Measurements from ENCODE around the gene AKR1E2. TPM values are rescaled to one million over a fixed set of nuclear protein-coding genes. Genes with fewer than 3 reads are reported as not detected.
A peak's percentile ranks its signal among the peaks of the same experiment; 100 is the strongest.

AKR1E2 gene
- total and polyA plus RNA-seq, 9 of the 15 experiments (the other 6 are each of a cell fraction or from before 2014, with no cell fraction given): 4.2 to 16.6 (median 9.8) TPM

GRCh38 chr10:4819067-4819466, 6.9 kb upstream of the AKR1E2 start:
- POLR2A ChIA-PET: no interaction called here
- CTCF ChIA-PET (ENCODE audit: low intra/inter-chr PET ratio): interaction anchor here (0.6 to 1.3 kb wide), 3 partner anchors 524 to 565 kb away, joined by 3 to 4 read pairs (median 4); no protein-coding TSS in a partner anchor
- in situ Hi-C loops (cut with MboI) (no loop called here), intact Hi-C loops (cut with micrococcal nuclease) (loop anchor here (5.0 to 10.0 kb wide), 3 partner anchors 276 to 803 kb away; partner anchors contain the start of gene AKR1C3)
- Histone ChIP-seq H3K36me3 (ENCODE audit: control insufficient read depth, insufficient read depth, low read length) (no peaks in the 10 kb centered on the region), H3K79me2 (ENCODE audit: control insufficient read depth, insufficient read depth, low read length) (no peaks in the 10 kb centered on the region), H3K4me1 (replicated peaks in 1 of 2; ENCODE audit: control insufficient read depth in 2 of 2, insufficient read depth in 2 of 2, low read length in 2 of 2) (peaks cover 0 to 32% of the 10 kb centered on the region in 2 experiments; a peak in 2 of 5 replicates), H3K27ac (ENCODE audit: extremely low read depth, low read depth, low read length) (no peak overlapping the region), H3K9me1 (ENCODE audit: control insufficient read depth, insufficient read depth, low read length) (no peaks in the 10 kb centered on the region), H3K9ac (ENCODE audit: insufficient read depth in 1 of 2, low read depth in 2 of 2, low read length in 2 of 2) (no peak overlapping the region), H2AFZ (ENCODE audit: low read depth, low read length) (peak overlapping the region; percentile 61; the same call in 1 of the 2 replicates), H4K20me1 (replicated peaks; ENCODE audit: control insufficient read depth, insufficient read depth, low read length) (no peaks in the 10 kb centered on the region), H3K4me3 (no peak overlapping the region), H3K9me3 (replicated peaks; ENCODE audit: control insufficient read depth, insufficient read depth, low read depth, low read length) (peaks cover 16% of the 10 kb centered on the region), H3K27me3 (ENCODE audit: control insufficient read depth in 2 of 2, insufficient read depth in 2 of 2, low read length in 2 of 2) (no peaks in the 10 kb centered on the region), H3K4me2 (ENCODE audit: insufficient read depth, low read length) (no peak overlapping the region)
- FAIRE-seq: no peak
- TF ChIP-seq MAFF (IDR thresholded peaks at IDR 0.05; ENCODE audit: low read length): peak; percentile 54
- TF ChIP-seq MAFK (IDR thresholded peaks at IDR 0.05; ENCODE audit: low read length): 0 out of 2 replicates have a peak, but pooled peaks have one; percentile 25
- TF ChIP-seq C11orf30 (IDR thresholded peaks at IDR 0.05; ENCODE audit: low read depth): peak; percentile 78
- no peak for TF ChIP-seq CSDE1 (IDR thresholded peaks at IDR 0.05)
- TF ChIP-seq TEAD2 (tag; IDR thresholded peaks at IDR 0.05): no peak
- TF ChIP-seq ZNF316 (IDR thresholded peaks at IDR 0.05): peak; percentile 86
- no peak for TF ChIP-seq DIDO1 (tag; IDR thresholded peaks at IDR 0.05; ENCODE audit: low read depth)
- no peak for TF ChIP-seq ZNF77 (CRISPR knock-in tag; IDR thresholded peaks at IDR 0.05)
- peak; percentile 60; the same call in 1 of the 2 replicates for TF ChIP-seq MAFG (tag; conservative IDR thresholded peaks at IDR 0.05)
- TF ChIP-seq ZNF324 (CRISPR knock-in tag; IDR thresholded peaks at IDR 0.05): no peak
- no peak for TF ChIP-seq ZNF41 (CRISPR knock-in tag; conservative IDR thresholded peaks at IDR 0.05)
- BruUV-seq (replicated peaks): no TSS peak
- ATAC-seq: no peak
- no peak for DNase-seq (ENCODE audit: extremely low read depth in 1 of 4, low spot score in 3 of 4)
- WGBS (ENCODE audit: insufficient coverage, low coverage, missing lambda C conversion rate): 64% methylated on average over 2 of the region's 2 CpGs
